Type B pancreatic cell (in vitro differentiated cells): Measurements from ENCODE around the gene GRIN2A. TPM values are rescaled to one million over a fixed set of nuclear protein-coding genes. Genes with fewer than 3 reads are reported as not detected.

ENCODE experiments used
- DNase-seq: peaks from one replicate; pipeline ENCODE4 v3.0.0; 2021; ENCODE audit warnings: mixed read lengths; ENCODE audit not compliant: unreplicated experiment; ENCODE audit errors: extremely low spot score
- H3K27ac Mint-ChIP-seq: 2 replicates; pipeline ENCODE4 v1.8.0; 2021; ENCODE audit warnings: mild to moderate bottlenecking, mixed read lengths
- H3K27me3 Mint-ChIP-seq: 2 replicates; pipeline ENCODE4 v1.8.0; 2021; ENCODE audit warnings: mixed read lengths
- H3K36me3 Mint-ChIP-seq: 2 replicates; pipeline ENCODE4 v1.8.0; 2021; ENCODE audit warnings: mixed read lengths
- H3K4me1 Mint-ChIP-seq: one replicate; pipeline ENCODE4 v1.8.0; 2021; ENCODE audit warnings: mixed read lengths; ENCODE audit not compliant: unreplicated experiment
- H3K4me3 Mint-ChIP-seq: 2 replicates; pipeline ENCODE4 v1.8.0; 2021; ENCODE audit warnings: mild to moderate bottlenecking, mixed read lengths
- H3K9me3 Mint-ChIP-seq: 2 replicates; pipeline ENCODE4 v1.8.0; 2021; ENCODE audit warnings: mixed read lengths
- CTCF ChIP-seq: fragments of 200-600 bp; sonication (generic); conservative IDR thresholded peaks from 2 replicates; pipeline ENCODE4 v1.5.0; 2021; ENCODE audit warnings: antibody characterized with exemption, mild to moderate bottlenecking
- total RNA-seq: library from RNA; stranded (reverse); gene quantifications from 2 replicates; pipeline ENCODE4 v1.2.1, GENCODE V29; 2021; ENCODE audit warnings: low replicate concordance

Gene GRIN2A
- total RNA-seq, 1 donor from 2014 or later: 7.1 TPM

- DNase-seq: no peak
- TF ChIP-seq CTCF: no peak
- Mint-ChIP-seq H3K4me1 (no peaks in the 10 kb centered on the region), H3K27ac (no peak overlapping the region), H3K9me3 (no peaks in the 10 kb centered on the region), H3K36me3 (no peaks in the 10 kb centered on the region), H3K27me3 (peaks cover 5% of the 10 kb centered on the region), H3K4me3 (no peak overlapping the region)
These were observed 382.0 kb downstream of the GRIN2A start for GRCh38 chr16:9800186-9800738.

- no peak for TF ChIP-seq CTCF
- no peaks in the 10 kb centered on the region for H3K4me1 Mint-ChIP-seq
- DNase-seq: no peak
- H3K9me3 Mint-ChIP-seq: no peaks in the 10 kb centered on the region
- no peaks in the 10 kb centered on the region for H3K36me3 Mint-ChIP-seq
- H3K27ac Mint-ChIP-seq: no peak overlapping the region
- H3K4me3 Mint-ChIP-seq: no peak overlapping the region
- H3K27me3 Mint-ChIP-seq: peaks cover 2% of the 10 kb centered on the region
These were observed 383.2 kb downstream of the GRIN2A start for GRCh38 chr16:9798952-9799580.

GRCh38 chr16:9798474-9798873 is 383.8 kb downstream of the GRIN2A start:
- DNase-seq: no peak
- H3K27me3 Mint-ChIP-seq: peaks cover 2% of the 10 kb centered on the region
- no peaks in the 10 kb centered on the region for H3K4me1 Mint-ChIP-seq
- no peak overlapping the region for H3K27ac Mint-ChIP-seq
- H3K9me3 Mint-ChIP-seq: no peaks in the 10 kb centered on the region
- TF ChIP-seq CTCF: no peak
- H3K36me3 Mint-ChIP-seq: no peaks in the 10 kb centered on the region
- no peak overlapping the region for H3K4me3 Mint-ChIP-seq

- H3K9me3 Mint-ChIP-seq: no peaks in the 10 kb centered on the region
- no peak overlapping the region for H3K27ac Mint-ChIP-seq
- no peak for DNase-seq
- H3K4me3 Mint-ChIP-seq: no peak overlapping the region
- no peaks in the 10 kb centered on the region for H3K36me3 Mint-ChIP-seq
- H3K4me1 Mint-ChIP-seq: no peaks in the 10 kb centered on the region
- peaks cover 2% of the 10 kb centered on the region for H3K27me3 Mint-ChIP-seq
- no peak for TF ChIP-seq CTCF
These were observed 384.9 kb downstream of the GRIN2A start for GRCh38 chr16:9797306-9797705.

GRCh38 chr16:9793623-9794022 is 388.6 kb downstream of the GRIN2A start:
- Mint-ChIP-seq H3K4me1 (no peaks in the 10 kb centered on the region), H3K27me3 (peaks cover 2% of the 10 kb centered on the region), H3K36me3 (no peaks in the 10 kb centered on the region), H3K4me3 (no peak overlapping the region), H3K9me3 (no peaks in the 10 kb centered on the region), H3K27ac (no peak overlapping the region)
- no peak for TF ChIP-seq CTCF
- no peak for DNase-seq
